WTC11 (cell line): ENCODE data around the gene MX1. TPM values are rescaled to one million over a fixed set of nuclear protein-coding genes. Genes with fewer than 3 reads are reported as not detected.

Experiments
- ATAC-seq: fragments of 200-7000 bp; cut with Tn5 transposase; 2 replicates; pipeline ENCODE4 v1.10.0; 2021; ENCODE audit warnings: mild to moderate bottlenecking, moderate library complexity
- CTCF ChIA-PET: fragments of 300-600 bp; sonication (Branson Sonifier 250); formaldehyde crosslinking; loops from one replicate; lab custom pipeline; 2021; ENCODE audit warnings: antibody characterized with exemption; lab: Charles Lee
- POLR2A ChIA-PET: fragments of 350-600 bp; sonication (Branson Sonifier 250); formaldehyde crosslinking; loops from one replicate; lab custom pipeline; 2021; ENCODE audit warnings: antibody characterized with exemption; lab: Charles Lee
- DNase-seq: peaks from one replicate; pipeline ENCODE4 v3.0.0; 2021; ENCODE audit warnings: low spot score
- H3K27ac Mint-ChIP-seq: 2 replicates; pipeline ENCODE4 v1.8.0; 2021; ENCODE audit warnings: mixed read lengths
- H3K27me3 Mint-ChIP-seq: 2 replicates; pipeline ENCODE4 v1.8.0; 2021; ENCODE audit warnings: low read depth, mild to moderate bottlenecking, moderate library complexity, mixed read lengths
- H3K36me3 Mint-ChIP-seq: 2 replicates; pipeline ENCODE4 v1.8.0; 2021; ENCODE audit warnings: mixed read lengths
- H3K4me1 Mint-ChIP-seq: 2 replicates; pipeline ENCODE4 v1.8.0; 2022; ENCODE audit warnings: mixed read lengths
- H3K4me3 Mint-ChIP-seq: 2 replicates; pipeline ENCODE4 v1.8.0; 2021; ENCODE audit warnings: mild to moderate bottlenecking, moderate library complexity, mixed read lengths
- H3K9me3 Mint-ChIP-seq: 2 replicates; pipeline ENCODE4 v1.8.0; 2021; ENCODE audit warnings: mixed read lengths
- ARID4B ChIP-seq: sonication (generic); formaldehyde crosslinking; IDR thresholded peaks from 2 replicates; pipeline ENCODE4 v1.8.0; 2023; ENCODE audit warnings: missing genetic modification reagents, mild to moderate bottlenecking, borderline replicate concordance
- ATF3 ChIP-seq: sonication (generic); formaldehyde crosslinking; conservative IDR thresholded peaks from 2 replicates; pipeline ENCODE4 v1.8.1; 2022; ENCODE audit warnings: mild to moderate bottlenecking, missing genetic modification reagents
- CBFB ChIP-seq: sonication (generic); formaldehyde crosslinking; IDR thresholded peaks from 2 replicates; pipeline ENCODE4 v1.8.1; 2022; ENCODE audit warnings: mild to moderate bottlenecking, low read depth, missing genetic modification reagents
- CDX4 ChIP-seq: fragments of 250-450 bp; sonication (Bioruptor Pico); IDR thresholded peaks from 2 replicates; pipeline ENCODE4 v1.9.0; 2021; ENCODE audit warnings: moderate library complexity, mild to moderate bottlenecking, inconsistent platforms, borderline replicate concordance
- E2F5 ChIP-seq: sonication (generic); formaldehyde crosslinking; IDR thresholded peaks from 2 replicates; pipeline ENCODE4 v1.8.1; 2022; ENCODE audit warnings: mild to moderate bottlenecking, moderate library complexity, missing genetic modification reagents
- GABPB1 ChIP-seq: sonication (generic); formaldehyde crosslinking; IDR thresholded peaks from 2 replicates; pipeline ENCODE4 v1.8.1; 2023; ENCODE audit warnings: mild to moderate bottlenecking, missing genetic modification reagents
- JUN ChIP-seq: sonication (generic); formaldehyde crosslinking; IDR thresholded peaks from 2 replicates; pipeline ENCODE4 v1.8.0; 2023; ENCODE audit warnings: mild to moderate bottlenecking, missing genetic modification reagents
- MAX ChIP-seq: sonication (generic); formaldehyde crosslinking; IDR thresholded peaks from 2 replicates; pipeline ENCODE4 v1.8.0; 2022; ENCODE audit warnings: mild to moderate bottlenecking, missing genetic modification reagents
- MXD4 ChIP-seq: fragments of 250-450 bp; sonication (Bioruptor Pico); IDR thresholded peaks from 2 replicates; pipeline ENCODE4 v1.8.0; 2021; ENCODE audit warnings: mild to moderate bottlenecking, moderate library complexity, borderline replicate concordance
- NFATC4 ChIP-seq: fragments of 250-450 bp; sonication (Bioruptor Pico); IDR thresholded peaks from 2 replicates; pipeline ENCODE4 v1.9.0; 2021; ENCODE audit warnings: mild to moderate bottlenecking
- TEAD4 ChIP-seq: sonication (generic); formaldehyde crosslinking; IDR thresholded peaks from 2 replicates; pipeline ENCODE4 v1.8.0; 2022; ENCODE audit warnings: mild to moderate bottlenecking, missing genetic modification reagents
- USF1 ChIP-seq: sonication (generic); formaldehyde crosslinking; IDR thresholded peaks from 2 replicates; pipeline ENCODE4 v1.8.0; 2022; ENCODE audit warnings: mild to moderate bottlenecking, missing genetic modification reagents
- ZBTB21 ChIP-seq: sonication (generic); formaldehyde crosslinking; IDR thresholded peaks from 2 replicates; pipeline ENCODE4 v1.8.1; 2023; ENCODE audit warnings: mild to moderate bottlenecking, missing genetic modification reagents, borderline replicate concordance
- ZMAT4 ChIP-seq: fragments of 250-450 bp; sonication (Bioruptor Pico); IDR thresholded peaks from 2 replicates; pipeline ENCODE4 v1.9.0; 2021; ENCODE audit warnings: mild to moderate bottlenecking
- ZNF121 ChIP-seq: sonication (generic); formaldehyde crosslinking; IDR thresholded peaks from 2 replicates; pipeline ENCODE4 v1.8.0; 2023; ENCODE audit warnings: missing genetic modification reagents
- ZNF532 ChIP-seq: fragments of 250-450 bp; sonication (Bioruptor Pico); IDR thresholded peaks from 2 replicates; pipeline ENCODE4 v1.9.0; 2021; ENCODE audit warnings: mild to moderate bottlenecking, borderline replicate concordance
- total RNA-seq: library from RNA; stranded (reverse); gene quantifications from 3 replicates; pipeline ENCODE4 v1.2.3, GENCODE V29; 2021

MX1 gene
- total RNA-seq, 1 experiment from 2014 or later, result 3.6 TPM

GRCh38 chr21:41387042-41387819 lies 38.8 kb upstream of the MX1 start (continued):
- TF ChIP-seq ZBTB21 (CRISPR knock-in tag), result no peak
- no peak for TF ChIP-seq ARID4B (CRISPR knock-in tag)
- no peak for TF ChIP-seq ZMAT4 (CRISPR knock-in tag)
- no peak for TF ChIP-seq CDX4 (CRISPR knock-in tag)
- TF ChIP-seq JUN (CRISPR knock-in tag), result no peak

- H3K36me3 Mint-ChIP-seq, result no peaks in the 10 kb centered on the region
- no peak overlapping the region for H3K27ac Mint-ChIP-seq
Measured at GRCh38 chr21:41387824-41388223, 38.2 kb upstream of the MX1 start.

GRCh38 chr21:41388259-41388658 lies 37.8 kb upstream of the MX1 start:
- DNase-seq, result no peak
- Mint-ChIP-seq H3K27ac (no peak overlapping the region), H3K9me3 (peaks cover 13% of the 10 kb centered on the region), H3K36me3 (no peaks in the 10 kb centered on the region), H3K4me3 (no peak overlapping the region), H3K4me1 (no peaks in the 10 kb centered on the region; the same call in 1 of the 2 replicates), H3K27me3 (peaks cover 3% of the 10 kb centered on the region; the same call in 1 of the 2 replicates)
- ChIA-PET POLR2A (no interaction called here), CTCF (no interaction called here)
- ATAC-seq, result no peak
- TF ChIP-seq MAX (no peak), E2F5 (CRISPR knock-in tag) (no peak), CBFB (CRISPR knock-in tag) (no peak), ATF3 (CRISPR knock-in tag) (no peak), ZNF532 (CRISPR knock-in tag) (no peak), GABPB1 (no peak), NFATC4 (CRISPR knock-in tag) (no peak)

More at GRCh38 chr21:41387824-41388223, 38.2 kb upstream of the MX1 start:
- TF ChIP-seq ZNF121 (CRISPR knock-in tag) (no peak), MXD4 (CRISPR knock-in tag) (no peak), JUN (CRISPR knock-in tag) (no peak), USF1 (CRISPR knock-in tag) (no peak), TEAD4 (CRISPR knock-in tag) (no peak)
- DNase-seq, result no peak
- POLR2A ChIA-PET, result no interaction called here
- no peak overlapping the region for H3K4me3 Mint-ChIP-seq
- CTCF ChIA-PET, result no interaction called here
- peaks cover 3% of the 10 kb centered on the region; the same call in 1 of the 2 replicates for H3K27me3 Mint-ChIP-seq
- no peak for ATAC-seq
- peaks cover 14% of the 10 kb centered on the region for H3K9me3 Mint-ChIP-seq
- H3K4me1 Mint-ChIP-seq, result no peaks in the 10 kb centered on the region; the same call in 1 of the 2 replicates
